B cell (primary cell): ENCODE results near the gene TNRC6A. TPM values are rescaled to one million over a fixed set of nuclear protein-coding genes. Genes with fewer than 3 reads are reported as not detected.

Source experiments
- ATAC-seq: fragments of 200-7000 bp; cut with Tn5 transposase; one replicate; pipeline ENCODE4 v1.10.0; 2021; ENCODE audit warnings: low read depth, mild to moderate bottlenecking, moderate number of reproducible peaks, moderate library complexity
- CTCF ChIA-PET: fragments of 350-600 bp; sonication (Branson Sonifier 250); formaldehyde crosslinking; loops from one replicate; lab custom pipeline; 2021; ENCODE audit warnings: antibody characterized with exemption, inconsistent platforms; lab: Charles Lee
- POLR2A ChIA-PET: fragments of 350-600 bp; sonication (Branson Sonifier 250); formaldehyde crosslinking; loops from one replicate; lab custom pipeline; 2021; ENCODE audit warnings: antibody characterized with exemption; lab: Charles Lee
- DNase-seq: peaks from one replicate; pipeline ENCODE4 v3.0.0; 2013
- H2AFZ ChIP-seq: 2 replicates; pipeline ENCODE4 v1.6.1; 2012; ENCODE audit warnings: mild to moderate bottlenecking, low read depth, low read length; ENCODE audit not compliant: insufficient read depth, poor library complexity, severe bottlenecking
- H3K27ac ChIP-seq, 2 donors: 1 replicate in 1 of 2; 2 replicates in 1 of 2; pipeline ENCODE4 v1.5.1; 2012 to 2013; ENCODE audit warnings: low read length in 2 of 2, mild to moderate bottlenecking in 2 of 2, moderate library complexity in 1 of 2
- H3K27me3 ChIP-seq, 4 experiments: fragments of 200-600 bp in 1 of 4; sonication (generic) in 1 of 4; replicated peaks in 1 of 4; 1 replicate in 2 of 4; 2 replicates in 2 of 4; pipeline versions ENCODE4 v1.6.1 to v1.7.0; 2013 to 2016; ENCODE audit warnings: low read length in 3 of 4, mild to moderate bottlenecking in 2 of 4, mixed read lengths in 1 of 4, moderate library complexity in 1 of 4; ENCODE audit not compliant: insufficient read depth in 4 of 4, control insufficient read depth in 3 of 4; ENCODE audit errors: control extremely low read depth in 1 of 4
- H3K36me3 ChIP-seq, 2 experiments: replicated peaks in 1 of 2; 1 replicate in 1 of 2; 2 replicates in 1 of 2; pipeline versions ENCODE4 v1.6.1 to v1.7.1; 2013; ENCODE audit warnings: low read length in 1 of 2; ENCODE audit not compliant: insufficient read depth in 2 of 2, control insufficient read depth in 1 of 2; ENCODE audit errors: control extremely low read depth in 1 of 2, extremely low read depth in 1 of 2
- H3K4me1 ChIP-seq, 2 donors: fragments of 200-600 bp in 1 of 2; sonication (generic) in 1 of 2; 1 replicate in 1 of 2; 2 replicates in 1 of 2; pipeline versions ENCODE4 v1.5.1 to v1.6.1; 2013 to 2017; ENCODE audit warnings: low read length in 2 of 2; ENCODE audit not compliant: control insufficient read depth in 2 of 2, insufficient read depth in 2 of 2
- H3K4me2 ChIP-seq: replicated peaks from 2 replicates; pipeline ENCODE3; 2012; ENCODE audit warnings: mild to moderate bottlenecking, low read depth, low read length; ENCODE audit not compliant: poor library complexity, severe bottlenecking
- H3K4me3 ChIP-seq, 5 experiments: fragments of 200-600 bp in 1 of 5; sonication (generic) in 1 of 5; 1 replicate in 3 of 5; 2 replicates in 2 of 5; pipeline versions ENCODE4 v1.5.1 to v1.7.0; 2011 to 2016; ENCODE audit warnings: low read length in 4 of 5, mild to moderate bottlenecking in 4 of 5, low read depth in 2 of 5, control low read depth in 1 of 5, moderate library complexity in 1 of 5; ENCODE audit not compliant: insufficient read depth in 1 of 5; ENCODE audit errors: control extremely low read depth in 1 of 5, extremely low read depth in 1 of 5
- H3K79me2 ChIP-seq: fragments of 200-600 bp; sonication (generic); one replicate; pipeline ENCODE4 v1.6.0; 2016; ENCODE audit warnings: low read length; ENCODE audit not compliant: control insufficient read depth, insufficient read depth
- H3K9ac ChIP-seq: fragments of 200-600 bp; sonication (generic); 2 replicates; pipeline ENCODE4 v1.6.1; 2017; ENCODE audit warnings: mild to moderate bottlenecking, low read length, moderate library complexity
- H3K9me3 ChIP-seq, 3 donors: one replicate each; pipeline versions ENCODE4 v1.6.1 to v1.7.1; 2013; ENCODE audit warnings: low read length in 2 of 3; ENCODE audit not compliant: control insufficient read depth in 2 of 3, insufficient read depth in 1 of 3; ENCODE audit errors: control extremely low read depth in 1 of 3
- H4K20me1 ChIP-seq: 2 replicates; pipeline ENCODE4 v1.6.0; 2012; ENCODE audit warnings: mild to moderate bottlenecking, low read length; ENCODE audit not compliant: insufficient read depth, control insufficient read depth, poor library complexity, severe bottlenecking
- H3K27ac Mint-ChIP-seq: one replicate; pipeline ENCODE4 v1.8.0; 2021; ENCODE audit warnings: mixed read lengths
- H3K27me3 Mint-ChIP-seq: one replicate; pipeline ENCODE4 v1.8.0; 2021; ENCODE audit warnings: mixed read lengths
- H3K4me1 Mint-ChIP-seq: one replicate; pipeline ENCODE4 v1.8.0; 2021; ENCODE audit warnings: mixed read lengths
- H3K4me3 Mint-ChIP-seq: one replicate; pipeline ENCODE4 v1.8.0; 2021; ENCODE audit warnings: mixed read lengths
- H3K9me3 Mint-ChIP-seq: one replicate; pipeline ENCODE4 v1.8.0; 2022; ENCODE audit warnings: mixed read lengths; ENCODE audit not compliant: insufficient read depth
- CTCF ChIP-seq: fragments of 200-600 bp; IDR thresholded peaks from one replicate; pipeline ENCODE4 v1.8.0; 2022; ENCODE audit warnings: antibody characterized with exemption, mild to moderate bottlenecking
- EZH2 ChIP-seq: IDR thresholded peaks from 2 replicates; pipeline ENCODE4 v1.6.1; 2012; ENCODE audit warnings: borderline replicate concordance, low read depth, mild to moderate bottlenecking, moderate library complexity, low read length; ENCODE audit not compliant: insufficient read depth, poor library complexity, severe bottlenecking
- WGBS: methylation state at CpG from one replicate; pipeline ENCODE4 v1.1.5; 2013; ENCODE audit warnings: missing lambda C conversion rate; ENCODE audit not compliant: insufficient coverage; 5-methylcytosine and 5-hydroxymethylcytosine counted together
- intact Hi-C: fragments of 100-400 bp; cut with micrococcal nuclease; formaldehyde crosslinking; loops from one replicate; pipeline ENCODE4 v1.10.0; 2022
- polyA plus RNA-seq: library from polyadenylated mRNA; depleted of rRNA; stranded (reverse); fragments of >200 nt; gene quantifications from 2 replicates; pipeline ENCODE4 v1.2.3, GENCODE V29; 2012
- total RNA-seq, 2 donors: library from RNA; stranded (reverse); fragments of 120-200 nt in 1 of 2; gene quantifications; 1 replicate in 1 of 2; 2 replicates in 1 of 2; pipeline versions ENCODE4 v1.2.3 to v1.2.4, GENCODE V29; 2013 to 2022

TNRC6A gene
- total and polyA plus RNA-seq, 2 donors (not counting 1 experiment from before 2014, with no cell fraction given) = 79.3 to 104 TPM

DNA sequence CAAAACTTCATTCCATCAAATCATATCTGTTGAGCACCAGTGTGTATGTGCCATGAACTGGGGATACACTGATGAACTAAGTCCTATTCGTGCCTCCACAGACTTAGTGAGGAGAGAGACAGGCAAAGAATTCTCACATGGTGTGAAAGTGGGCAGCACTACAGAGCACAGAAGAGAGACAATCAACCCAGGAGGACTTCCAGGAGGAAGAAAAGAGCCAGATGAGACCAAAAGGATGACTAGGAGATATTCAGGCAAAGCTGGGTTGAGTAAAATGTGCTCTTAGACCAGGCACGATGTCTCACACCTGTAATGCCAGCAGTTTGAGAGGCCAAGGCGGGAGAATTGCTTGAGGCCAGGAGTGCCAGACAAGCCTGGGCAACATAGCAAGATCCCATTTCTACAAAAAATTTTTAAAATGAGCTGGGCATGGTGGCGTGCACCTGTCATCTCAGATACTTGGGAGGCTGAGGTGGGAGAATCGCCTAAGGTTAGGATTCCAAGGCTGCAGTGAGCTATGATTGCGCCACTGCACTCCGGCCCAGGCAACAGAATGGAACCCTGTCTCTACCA is 30.2 kb upstream of the TNRC6A start:
- no peaks in the 10 kb centered on the region for H3K36me3 ChIP-seq
- no peak overlapping the region for H3K4me3 ChIP-seq
- H3K79me2 ChIP-seq = no peaks in the 10 kb centered on the region
- H2AFZ ChIP-seq = no peak overlapping the region
- peaks cover 0 to 2% (median 1%) of the 10 kb centered on the region in 3 donors for H3K9me3 ChIP-seq
- H3K27me3 Mint-ChIP-seq = peaks cover 11% of the 10 kb centered on the region
- no peak overlapping the region for H3K27ac Mint-ChIP-seq
- no peaks in the 10 kb centered on the region for H3K4me1 ChIP-seq
- POLR2A ChIA-PET = no interaction called here
- no peaks in the 10 kb centered on the region for H4K20me1 ChIP-seq
- H3K4me2 ChIP-seq = no peak overlapping the region
- intact Hi-C loops = no loop called here
- peaks cover 3% of the 10 kb centered on the region for H3K9me3 Mint-ChIP-seq
- no peak overlapping the region for H3K27ac ChIP-seq
- ATAC-seq (no peak), DNase-seq (no peak)
- H3K9ac ChIP-seq = no peak overlapping the region
- TF ChIP-seq EZH2 (no peak), CTCF (no peak)
- CTCF ChIA-PET = no interaction called here
- no peak overlapping the region for H3K4me3 Mint-ChIP-seq
- peaks cover 0 to 6% (median 0%) of the 10 kb centered on the region in 4 experiments for H3K27me3 ChIP-seq
- no peaks in the 10 kb centered on the region for H3K4me1 Mint-ChIP-seq
- 97% methylated on average over 4 of the region's 7 CpGs for WGBS

DNA sequence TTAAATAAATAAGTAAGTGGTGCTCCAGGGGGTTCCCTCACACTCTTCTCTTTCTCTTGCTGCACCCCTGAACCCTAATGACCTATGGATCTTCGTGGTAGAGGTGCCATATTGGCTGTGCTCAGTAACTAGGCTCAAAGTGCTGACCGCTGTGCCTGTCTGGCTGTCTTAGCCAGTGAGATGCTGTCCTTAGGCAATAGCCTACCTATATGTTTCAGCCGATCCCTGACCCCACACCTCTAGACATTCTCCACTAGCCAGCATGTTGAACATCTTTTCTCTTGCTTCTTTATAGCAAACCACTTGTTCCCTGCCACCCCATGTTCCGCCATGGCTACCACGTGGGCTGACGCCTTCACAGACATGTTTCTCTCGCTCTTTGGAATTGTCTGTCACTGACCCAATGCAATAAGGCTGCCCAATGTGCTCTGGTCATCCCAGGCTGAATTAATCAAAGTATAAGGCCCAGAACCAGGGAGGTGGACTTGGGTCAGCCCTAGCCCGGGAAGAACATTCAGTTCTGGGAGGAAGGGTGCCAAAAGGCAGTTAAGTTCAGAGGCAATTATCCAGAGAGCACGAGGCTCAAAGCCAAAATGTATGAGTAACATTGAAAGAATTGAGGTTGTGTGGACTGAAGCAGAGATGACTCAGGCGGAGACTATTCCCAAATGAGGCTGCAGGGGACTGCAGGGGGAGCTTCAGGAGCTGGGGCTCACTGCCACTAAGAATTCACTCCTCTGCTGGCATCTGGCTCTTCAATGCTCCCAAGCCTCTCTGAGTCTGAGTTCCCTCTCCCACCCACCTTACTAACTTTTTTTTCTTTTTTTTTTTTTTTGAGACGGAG is 28.7 kb upstream of the TNRC6A start:
- Histone ChIP-seq H3K36me3 (no peaks in the 10 kb centered on the region), H3K79me2 (no peaks in the 10 kb centered on the region), H3K4me2 (no peak overlapping the region), H3K9me3 (peaks cover 0 to 2% (median 1%) of the 10 kb centered on the region in 3 donors), H4K20me1 (no peaks in the 10 kb centered on the region), H3K4me1 (no peaks in the 10 kb centered on the region), H3K27ac (no peak overlapping the region), H3K27me3 (peaks cover 0 to 6% (median 0%) of the 10 kb centered on the region in 4 experiments), H3K4me3 (no peak overlapping the region), H2AFZ (no peak overlapping the region), H3K9ac (no peak overlapping the region)
- H3K27ac Mint-ChIP-seq = no peak overlapping the region
- no peak overlapping the region for H3K4me3 Mint-ChIP-seq
- TF ChIP-seq EZH2 (no peak), CTCF (no peak)
- ATAC-seq (no peak), DNase-seq (no peak)
- POLR2A ChIA-PET = no interaction called here
- H3K9me3 Mint-ChIP-seq = peaks cover 3% of the 10 kb centered on the region
- 82% methylated on average over 10 of the region's 11 CpGs for WGBS
- peaks cover 11% of the 10 kb centered on the region for H3K27me3 Mint-ChIP-seq
- H3K4me1 Mint-ChIP-seq = no peaks in the 10 kb centered on the region
- CTCF ChIA-PET = no interaction called here
- intact Hi-C loops = no loop called here
